ENCODE results near the gene POC1A. TPM values are rescaled to one million over a fixed set of nuclear protein-coding genes. Genes with fewer than 3 reads are reported as not detected.

The POC1A gene
- total RNA-seq, 2 experiments from 2014 or later, result 21.2 to 23.5 TPM

DNA sequence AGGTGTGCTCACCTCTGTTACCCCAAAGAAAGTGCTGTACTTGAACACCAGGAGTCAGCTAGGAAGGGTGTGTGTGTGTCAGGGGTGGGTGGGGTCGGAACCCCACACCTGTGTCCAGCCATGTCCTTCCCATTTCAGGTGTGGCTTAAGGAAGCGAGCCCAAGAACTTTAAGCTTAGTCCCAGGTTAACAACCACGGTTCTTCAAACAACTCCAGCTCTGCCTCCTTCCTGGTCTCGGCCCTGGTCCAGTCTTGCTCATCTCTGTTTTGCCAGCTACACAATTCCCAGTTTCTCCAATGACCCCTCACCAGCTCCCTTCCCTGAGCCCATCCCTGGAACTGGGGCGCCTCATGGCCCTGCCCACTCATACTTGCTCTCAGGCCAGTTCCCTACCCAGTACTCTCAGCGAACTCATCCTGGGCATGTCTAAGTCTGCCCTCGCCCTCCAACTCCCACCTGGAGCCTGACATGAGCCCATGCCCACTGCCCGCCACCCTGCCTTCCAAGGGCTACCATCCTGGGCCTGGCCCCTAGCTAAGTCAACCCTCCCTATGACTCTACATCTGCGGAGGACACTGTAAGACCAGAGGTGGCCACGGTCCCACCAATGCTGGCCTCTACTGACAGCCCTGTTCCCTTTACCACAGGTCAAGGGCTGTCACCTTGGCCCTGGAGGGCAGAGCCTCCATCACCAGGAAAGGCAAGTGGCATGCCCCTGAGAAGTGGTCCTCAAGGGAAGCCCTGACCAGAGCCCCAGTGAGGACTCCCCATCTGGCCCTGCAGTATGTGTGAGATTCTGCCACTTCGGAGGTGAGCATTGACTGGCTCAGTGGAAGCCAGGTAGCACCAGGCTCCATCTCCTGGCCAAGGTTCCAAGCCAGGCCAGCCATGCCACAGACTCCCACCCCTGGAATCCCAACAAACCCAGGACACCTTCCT is 9.2 kb downstream of the POC1A start:
- Mint-ChIP-seq H3K36me3 (ENCODE audit: low read depth) (peaks cover 15% of the 10 kb centered on the region), H3K4me1 (ENCODE audit: low read depth) (peaks cover 7% of the 10 kb centered on the region), H3K9me3 (no peaks in the 10 kb centered on the region), H3K27ac (no peak overlapping the region), H3K27me3 (no peaks in the 10 kb centered on the region), H3K4me3 (no peak overlapping the region)
- ATAC-seq, result no peak
- intact Hi-C loops (cut with micrococcal nuclease), result loop anchor here (1.0 kb wide), 1 partner anchor 144 kb away; no protein-coding TSS in a partner anchor
- DNase-seq, result no peak
- ChIA-PET CTCF (interaction anchor here (0.7 to 9.6 kb wide), 21 partner anchors 10 to 202 kb away, joined by 3 to 83 read pairs (median 4); partner anchors contain the start of genes DUSP7, PARP3 and POC1A), POLR2A (interaction anchor here (1.0 kb wide), 1 partner anchor 153 kb away, joined by 3 read pairs; no protein-coding TSS in a partner anchor)
- TF ChIP-seq, protein P1, sequence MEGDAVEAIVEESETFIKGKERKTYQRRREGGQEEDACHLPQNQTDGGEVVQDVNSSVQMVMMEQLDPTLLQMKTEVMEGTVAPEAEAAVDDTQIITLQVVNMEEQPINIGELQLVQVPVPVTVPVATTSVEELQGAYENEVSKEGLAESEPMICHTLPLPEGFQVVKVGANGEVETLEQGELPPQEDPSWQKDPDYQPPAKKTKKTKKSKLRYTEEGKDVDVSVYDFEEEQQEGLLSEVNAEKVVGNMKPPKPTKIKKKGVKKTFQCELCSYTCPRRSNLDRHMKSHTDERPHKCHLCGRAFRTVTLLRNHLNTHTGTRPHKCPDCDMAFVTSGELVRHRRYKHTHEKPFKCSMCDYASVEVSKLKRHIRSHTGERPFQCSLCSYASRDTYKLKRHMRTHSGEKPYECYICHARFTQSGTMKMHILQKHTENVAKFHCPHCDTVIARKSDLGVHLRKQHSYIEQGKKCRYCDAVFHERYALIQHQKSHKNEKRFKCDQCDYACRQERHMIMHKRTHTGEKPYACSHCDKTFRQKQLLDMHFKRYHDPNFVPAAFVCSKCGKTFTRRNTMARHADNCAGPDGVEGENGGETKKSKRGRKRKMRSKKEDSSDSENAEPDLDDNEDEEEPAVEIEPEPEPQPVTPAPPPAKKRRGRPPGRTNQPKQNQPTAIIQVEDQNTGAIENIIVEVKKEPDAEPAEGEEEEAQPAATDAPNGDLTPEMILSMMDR (IDR thresholded peaks at IDR 0.05), result no peak

DNA sequence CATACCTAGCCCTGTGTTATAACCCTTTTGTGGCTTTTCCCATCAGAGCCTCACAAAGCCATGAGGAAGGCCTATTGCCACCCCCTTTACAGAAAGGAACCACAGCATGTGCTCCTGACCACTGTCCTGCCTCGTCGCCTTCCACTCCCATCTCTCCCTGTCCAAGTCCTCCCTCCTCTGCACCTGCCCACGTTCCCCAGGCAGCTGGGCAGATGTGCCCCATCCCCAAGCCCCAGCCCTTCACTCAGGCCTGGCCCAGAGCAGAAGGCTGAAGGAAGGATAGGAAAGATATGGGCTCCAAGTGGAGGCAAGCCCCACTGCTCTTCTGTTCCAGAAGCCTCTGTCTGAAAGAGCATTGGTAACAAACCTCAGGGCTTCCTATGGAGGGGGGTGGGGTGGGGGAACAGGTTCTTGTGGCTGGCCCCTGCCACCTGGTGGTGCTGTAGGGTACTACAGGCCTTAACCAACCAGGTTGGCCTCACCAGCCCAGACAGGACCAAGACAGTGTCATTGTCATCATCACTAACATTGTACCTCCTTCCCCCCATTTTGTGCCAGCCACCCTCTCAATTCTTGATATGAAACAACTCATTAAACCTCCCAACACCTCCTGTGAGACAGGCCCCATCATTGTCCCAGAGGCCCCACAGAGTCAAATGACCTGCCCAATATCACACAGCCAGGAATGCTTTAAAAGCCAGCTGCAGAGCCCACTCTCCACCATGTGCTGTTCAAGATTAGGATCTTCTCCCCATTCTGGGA is 10.0 kb downstream of the POC1A start:
- Mint-ChIP-seq H3K4me3 (no peak overlapping the region), H3K9me3 (no peaks in the 10 kb centered on the region), H3K27me3 (no peaks in the 10 kb centered on the region), H3K27ac (no peak overlapping the region), H3K4me1 (ENCODE audit: low read depth) (peaks cover 7% of the 10 kb centered on the region), H3K36me3 (ENCODE audit: low read depth) (peaks cover 12% of the 10 kb centered on the region)
- CTCF ChIA-PET, result interaction anchor here (0.7 to 9.6 kb wide), 23 partner anchors 9 to 202 kb away, joined by 3 to 83 read pairs (median 4); partner anchors contain the start of genes DUSP7, PARP3 and POC1A
- intact Hi-C loops (cut with micrococcal nuclease), result loop anchor here (1.0 kb wide), 1 partner anchor 143 kb away; no protein-coding TSS in a partner anchor
- ATAC-seq, result peak; percentile 100
- DNase-seq, result peak; percentile 93
- TF ChIP-seq, protein P1 (IDR thresholded peaks at IDR 0.05), result peak; percentile 88
- POLR2A ChIA-PET, result interaction anchor here (1.0 to 1.4 kb wide), 3 partner anchors 91 to 153 kb away, joined by 3 to 4 read pairs (median 3); partner anchors contain the start of gene RPL29

DNA sequence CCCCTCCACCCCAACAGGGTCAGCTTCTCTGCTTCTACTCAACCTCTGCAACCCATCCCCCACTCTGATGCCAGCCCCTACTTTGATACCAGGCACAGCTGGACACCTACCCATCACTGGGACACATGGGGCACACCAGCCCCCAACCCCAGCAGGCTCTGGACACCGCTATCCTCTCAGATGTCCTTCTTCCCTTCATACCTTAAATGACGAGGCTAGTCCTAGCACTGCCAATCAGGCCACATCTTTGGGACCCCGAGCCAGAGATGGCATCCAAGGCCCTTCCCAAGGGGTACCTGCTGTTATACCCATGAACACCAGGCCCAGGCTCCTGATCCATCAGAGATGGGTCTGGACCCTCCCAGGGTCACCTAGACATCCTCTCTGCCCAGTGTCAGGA is 10.6 kb downstream of the POC1A start:
- Mint-ChIP-seq H3K4me1 (ENCODE audit: low read depth) (peaks cover 7% of the 10 kb centered on the region), H3K9me3 (no peaks in the 10 kb centered on the region), H3K36me3 (ENCODE audit: low read depth) (peaks cover 9% of the 10 kb centered on the region), H3K27ac (no peak overlapping the region), H3K4me3 (no peak overlapping the region), H3K27me3 (no peaks in the 10 kb centered on the region)
- ATAC-seq (no peak), DNase-seq (no peak)
- TF ChIP-seq, protein P1 (IDR thresholded peaks at IDR 0.05), result no peak
- POLR2A ChIA-PET, result interaction anchor here (1.3 to 1.4 kb wide), 3 partner anchors 90 to 148 kb away, joined by 3 to 4 read pairs (median 3); partner anchors contain the start of gene RPL29
- intact Hi-C loops (cut with micrococcal nuclease), result loop anchor here (1.0 kb wide), 1 partner anchor 142 kb away; no protein-coding TSS in a partner anchor
- CTCF ChIA-PET, result interaction anchor here (0.6 to 9.6 kb wide), 10 partner anchors 12 to 152 kb away, joined by 3 to 83 read pairs (median 4); no protein-coding TSS in a partner anchor

DNA sequence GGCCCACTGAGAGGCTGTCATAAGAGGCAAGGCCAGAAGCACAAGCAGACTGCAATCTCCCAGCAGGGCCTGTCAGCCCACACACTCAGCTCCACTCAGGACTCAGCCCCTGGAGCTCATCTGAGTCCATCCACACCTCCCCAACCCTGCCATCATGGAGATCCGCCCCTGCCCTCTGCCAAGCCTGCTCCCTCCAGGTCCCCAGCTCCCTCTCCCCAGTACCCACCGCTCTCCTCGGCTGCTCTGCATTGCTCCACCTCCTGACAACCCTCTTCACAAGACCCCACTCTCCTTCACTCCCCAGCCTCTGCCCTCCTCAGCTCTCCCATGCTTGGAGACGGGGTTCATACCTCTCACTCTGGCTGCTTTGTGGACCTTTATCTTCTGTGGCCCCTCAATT is 11.1 kb downstream of the POC1A start:
- H3K4me1 Mint-ChIP-seq (ENCODE audit: low read depth), result peaks cover 7% of the 10 kb centered on the region
- CTCF ChIA-PET, result interaction anchor here (0.6 to 9.6 kb wide), 8 partner anchors 11 to 196 kb away, joined by 3 to 83 read pairs (median 5); no protein-coding TSS in a partner anchor
- H3K9me3 Mint-ChIP-seq, result no peaks in the 10 kb centered on the region
- TF ChIP-seq, protein P1 (IDR thresholded peaks at IDR 0.05), result no peak
- no peak overlapping the region for H3K4me3 Mint-ChIP-seq
- no peak for DNase-seq
- no peaks in the 10 kb centered on the region for H3K27me3 Mint-ChIP-seq
- no peak for ATAC-seq
- POLR2A ChIA-PET, result interaction anchor here (1.0 to 1.4 kb wide), 5 partner anchors 90 to 159 kb away, joined by 3 to 4 read pairs (median 3); partner anchors contain the start of gene RPL29
- intact Hi-C loops (cut with micrococcal nuclease), result no loop called here
- no peak overlapping the region for H3K27ac Mint-ChIP-seq
- peaks cover 5% of the 10 kb centered on the region for H3K36me3 Mint-ChIP-seq (ENCODE audit: low read depth)
